Activated naive CD8-positive, alpha-beta T cell treated with anti-CD3 and anti-CD28 coated beads for 36 hours (primary cell): ENCODE results near the gene DBR1. TPM values are rescaled to one million over a fixed set of nuclear protein-coding genes. Genes with fewer than 3 reads are reported as not detected.
"Not testable (repeated sequence)": the region's sequence is repeated elsewhere in the genome, so short reads cannot be mapped to it uniquely, and the experiment has no call there.

Experiments used
- DNase-seq: peaks from one replicate; pipeline ENCODE4 v3.0.0; 2021
- H3K27ac Mint-ChIP-seq: one replicate; pipeline ENCODE4 v1.8.0; 2022; ENCODE audit warnings: mild to moderate bottlenecking, moderate library complexity, mixed read lengths
- H3K27me3 Mint-ChIP-seq: one replicate; pipeline ENCODE4 v1.8.0; 2022; ENCODE audit warnings: mild to moderate bottlenecking, mixed read lengths
- H3K36me3 Mint-ChIP-seq: one replicate; pipeline ENCODE4 v1.8.0; 2021; ENCODE audit warnings: mild to moderate bottlenecking, mixed read lengths
- H3K4me1 Mint-ChIP-seq: one replicate; pipeline ENCODE4 v1.8.0; 2021; ENCODE audit warnings: mixed read lengths
- H3K4me3 Mint-ChIP-seq: one replicate; pipeline ENCODE4 v1.8.0; 2022; ENCODE audit warnings: mild to moderate bottlenecking, moderate library complexity, mixed read lengths
- H3K9me3 Mint-ChIP-seq: one replicate; pipeline ENCODE4 v1.8.0; 2022; ENCODE audit warnings: mixed read lengths
- total RNA-seq, 2 experiments: library from RNA; stranded (reverse); gene quantifications; one replicate each; pipeline ENCODE4 v1.2.3, GENCODE V29; 2021

The DBR1 gene
- total RNA-seq, 2 experiments from 2014 or later = 28.1 to 32.7 TPM

DNA sequence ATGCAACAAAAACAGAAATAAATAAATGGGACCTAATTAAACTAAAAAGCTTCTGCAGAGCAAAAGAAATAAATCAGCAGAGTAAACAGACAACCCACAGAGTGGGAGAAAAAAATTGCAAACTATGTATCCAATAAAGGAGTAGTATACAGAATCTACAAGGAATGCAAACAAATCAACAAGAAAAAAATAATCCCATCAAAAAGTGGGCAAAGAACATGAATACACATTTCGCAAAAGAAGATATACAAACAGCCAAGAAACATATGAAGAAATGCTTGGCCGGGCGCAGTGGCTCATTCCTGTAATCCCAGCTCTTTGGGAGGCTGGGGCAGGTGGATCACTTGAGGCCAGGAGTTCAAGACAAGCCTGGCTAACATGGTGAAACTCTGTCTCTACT, 32.5 kb downstream of the DBR1 start:
- H3K9me3 Mint-ChIP-seq, H3K27ac Mint-ChIP-seq, DNase-seq, H3K27me3 Mint-ChIP-seq, H3K4me1 Mint-ChIP-seq, H3K36me3 Mint-ChIP-seq, H3K4me3 Mint-ChIP-seq: not testable (repeated sequence)

DNA sequence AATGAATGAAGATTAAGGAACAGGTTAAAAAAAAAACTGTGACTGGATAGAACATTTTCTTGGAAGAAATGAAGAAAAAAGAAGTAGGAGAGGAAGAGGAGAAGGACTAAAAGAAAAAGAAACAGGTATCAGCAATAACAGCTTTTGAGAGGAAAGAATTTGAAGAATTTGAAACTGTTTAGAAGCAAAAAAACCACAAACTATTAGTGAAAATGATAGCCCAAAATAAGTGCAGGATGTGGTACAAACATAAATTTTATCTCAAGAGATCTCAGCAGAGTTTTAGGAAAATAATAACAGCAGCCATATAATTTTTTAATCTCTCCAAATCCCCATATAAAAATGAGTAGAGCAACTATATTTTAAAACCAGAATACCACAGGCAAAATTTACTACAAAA, 33.8 kb downstream of the DBR1 start:
- H3K36me3 Mint-ChIP-seq = no peaks in the 10 kb centered on the region
- no peaks in the 10 kb centered on the region for H3K9me3 Mint-ChIP-seq
- no peak overlapping the region for H3K4me3 Mint-ChIP-seq
- no peak for DNase-seq
- H3K4me1 Mint-ChIP-seq = no peaks in the 10 kb centered on the region
- H3K27ac Mint-ChIP-seq = no peak overlapping the region
- H3K27me3 Mint-ChIP-seq = no peaks in the 10 kb centered on the region

DNA sequence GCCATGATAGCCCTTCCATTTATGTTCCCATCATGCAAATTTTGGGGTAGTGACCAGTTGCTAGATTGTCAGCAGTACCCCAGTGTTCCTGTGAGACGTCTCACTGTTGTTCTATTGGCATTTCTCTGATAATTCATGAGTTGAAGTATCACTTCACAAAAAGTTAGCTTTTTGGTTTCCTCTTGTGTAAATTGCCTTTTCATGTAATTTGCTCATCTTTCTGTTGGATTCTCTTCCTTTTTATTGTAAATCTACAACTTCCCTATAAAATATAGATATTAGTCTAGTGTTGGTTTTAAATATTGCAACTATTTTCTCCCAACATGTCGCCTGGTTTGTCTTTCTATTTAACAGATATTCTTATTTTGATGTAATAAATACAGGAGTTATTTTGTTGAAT, 35.0 kb downstream of the DBR1 start:
- Mint-ChIP-seq H3K4me1 (no peaks in the 10 kb centered on the region), H3K27ac (no peak overlapping the region), H3K4me3 (no peak overlapping the region), H3K9me3 (no peaks in the 10 kb centered on the region), H3K36me3 (no peaks in the 10 kb centered on the region), H3K27me3 (no peaks in the 10 kb centered on the region)
- no peak for DNase-seq

DNA sequence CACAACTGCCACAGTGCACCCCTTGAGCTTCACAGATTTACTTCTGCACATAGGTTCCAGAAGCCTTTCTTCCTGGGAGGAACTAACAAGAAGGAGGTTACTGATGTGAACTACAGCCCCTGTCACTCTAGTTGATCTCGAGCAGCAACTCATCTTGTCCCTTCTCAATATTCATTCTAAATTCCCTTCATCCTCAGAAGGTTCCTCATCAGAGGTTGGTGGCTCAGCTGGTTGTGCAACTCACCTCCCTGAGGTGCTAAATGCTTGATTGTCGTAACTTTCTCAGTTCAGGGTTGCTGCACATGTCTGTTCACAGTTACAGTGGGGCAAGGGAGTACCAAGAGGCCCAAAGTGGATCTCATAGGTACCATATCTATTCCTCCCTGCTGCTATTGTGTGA, 36.9 kb downstream of the DBR1 start:
- Mint-ChIP-seq H3K4me1 (no peaks in the 10 kb centered on the region), H3K27ac (no peak overlapping the region), H3K27me3 (no peaks in the 10 kb centered on the region), H3K36me3 (no peaks in the 10 kb centered on the region), H3K9me3 (no peaks in the 10 kb centered on the region), H3K4me3 (no peak overlapping the region)
- no peak for DNase-seq

DNA sequence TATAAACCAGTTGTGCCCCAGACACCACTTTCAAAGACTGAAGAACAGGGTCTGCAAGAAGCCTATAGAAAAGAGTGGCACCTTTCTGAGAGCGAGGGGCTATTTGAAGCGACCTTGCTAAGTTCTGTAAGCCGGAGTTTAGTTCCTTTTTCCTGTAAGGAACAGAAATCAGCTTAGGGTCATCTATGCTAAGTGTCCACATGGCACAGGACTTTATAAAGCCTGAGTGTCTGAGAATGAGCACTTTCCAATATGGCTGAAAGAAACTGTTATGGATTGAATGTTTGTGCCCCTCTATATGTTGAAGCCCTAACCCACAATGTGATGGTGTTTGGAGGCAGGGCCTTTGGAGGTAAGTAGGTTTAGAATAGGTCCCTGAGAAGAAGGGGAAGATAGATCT, 38.5 kb downstream of the DBR1 start:
- Mint-ChIP-seq H3K36me3 (no peaks in the 10 kb centered on the region), H3K27ac (no peak overlapping the region), H3K9me3 (no peaks in the 10 kb centered on the region), H3K4me1 (no peaks in the 10 kb centered on the region), H3K27me3 (no peaks in the 10 kb centered on the region), H3K4me3 (no peak overlapping the region)
- no peak for DNase-seq

DNA sequence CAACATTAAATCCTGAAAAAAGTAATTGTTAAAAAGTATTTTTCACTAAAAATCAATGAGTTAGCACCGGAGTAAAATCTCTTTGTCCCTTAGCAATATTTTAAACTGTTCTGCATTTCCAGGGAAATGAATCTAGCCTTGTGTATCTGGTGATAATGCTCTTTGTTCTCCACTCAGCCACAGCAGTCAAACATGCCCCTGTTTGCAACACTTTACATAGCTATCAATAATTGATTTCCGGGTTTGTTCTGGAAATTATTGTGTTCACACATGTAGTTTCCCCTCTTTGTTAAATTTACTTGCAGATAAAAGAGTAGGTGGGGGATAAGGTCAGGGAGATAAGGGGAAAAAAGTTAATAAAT, 38.9 kb downstream of the DBR1 start:
- Mint-ChIP-seq H3K9me3 (no peaks in the 10 kb centered on the region), H3K4me3 (no peak overlapping the region), H3K36me3 (no peaks in the 10 kb centered on the region), H3K27me3 (peaks cover 3% of the 10 kb centered on the region), H3K27ac (no peak overlapping the region), H3K4me1 (no peaks in the 10 kb centered on the region)
- no peak for DNase-seq

DNA sequence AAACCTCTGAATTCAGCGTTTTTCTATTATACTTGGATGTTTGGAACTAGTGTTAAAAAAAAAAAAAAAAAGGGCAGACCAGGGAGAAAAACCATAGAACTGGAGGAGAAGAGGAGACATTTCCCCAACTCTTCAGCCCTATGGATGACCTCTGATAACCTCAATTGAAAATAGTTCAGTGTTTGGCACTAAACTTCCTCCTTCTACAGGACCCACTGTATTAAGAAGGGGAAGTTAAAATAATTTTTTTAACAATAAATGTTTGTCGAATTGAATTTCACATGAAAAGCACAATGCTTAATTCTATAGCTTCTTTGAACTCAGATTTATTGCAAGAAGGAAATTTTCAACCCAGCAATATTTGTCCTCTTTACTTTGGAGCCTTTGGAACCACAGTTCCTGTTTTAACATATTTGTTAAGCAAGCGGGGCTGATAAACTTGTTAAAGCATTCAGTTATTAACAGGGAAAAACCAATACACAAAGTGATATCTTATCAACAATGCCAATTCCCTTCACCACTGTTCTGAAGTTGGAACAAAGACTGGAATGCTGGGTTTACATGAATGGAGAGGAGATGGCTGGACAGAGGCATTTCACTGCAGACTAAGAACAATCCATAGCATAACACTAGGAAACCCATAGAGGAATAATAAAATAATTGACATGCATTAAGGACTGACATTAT, 39.4 kb downstream of the DBR1 start:
- Mint-ChIP-seq H3K27me3 (peaks cover 7% of the 10 kb centered on the region), H3K36me3 (no peaks in the 10 kb centered on the region), H3K4me1 (no peaks in the 10 kb centered on the region)

DNA sequence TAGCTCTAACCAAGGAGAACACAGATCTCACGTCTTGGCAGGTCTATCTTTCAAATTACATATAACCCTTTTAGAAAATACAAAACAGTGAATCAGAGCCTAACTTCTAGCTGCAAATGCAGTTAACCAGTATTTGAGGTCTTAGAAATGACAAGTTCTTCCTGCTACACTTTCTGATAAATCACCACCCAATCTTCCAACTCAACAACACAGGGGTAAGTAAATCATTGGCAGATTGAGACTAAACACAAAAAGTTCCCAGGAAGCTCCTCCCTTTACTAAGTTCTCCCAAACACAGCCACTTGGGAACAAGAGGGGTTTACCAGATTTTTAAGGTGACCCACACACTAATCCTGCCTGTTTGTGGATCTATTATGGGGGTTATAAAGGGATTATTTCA, 42.5 kb downstream of the DBR1 start, which contains the start of gene A4GNT:
Gene A4GNT, minus strand, starts transcription at position 152 of the 400 bp plus-strand sequence. CDS start 1,134 bp downstream, outside the sequence.
- no peak within 1 kb of the TSS for H3K27ac Mint-ChIP-seq
- no peak within 1 kb of the TSS for H3K4me3 Mint-ChIP-seq
- DNase-seq = no peak
- H3K9me3 Mint-ChIP-seq = no peaks in the 10 kb centered on the region
- H3K4me1 Mint-ChIP-seq = no peaks in the 10 kb centered on the region
- peaks cover 7% of the 10 kb centered on the region for H3K27me3 Mint-ChIP-seq
- no peaks in the 10 kb centered on the region for H3K36me3 Mint-ChIP-seq

More for the DNA sequence above, 39.4 kb downstream of the DBR1 start:
- H3K27ac Mint-ChIP-seq = no peak overlapping the region
- DNase-seq = no peak
- H3K4me3 Mint-ChIP-seq = no peak overlapping the region
- H3K9me3 Mint-ChIP-seq = no peaks in the 10 kb centered on the region

DNA sequence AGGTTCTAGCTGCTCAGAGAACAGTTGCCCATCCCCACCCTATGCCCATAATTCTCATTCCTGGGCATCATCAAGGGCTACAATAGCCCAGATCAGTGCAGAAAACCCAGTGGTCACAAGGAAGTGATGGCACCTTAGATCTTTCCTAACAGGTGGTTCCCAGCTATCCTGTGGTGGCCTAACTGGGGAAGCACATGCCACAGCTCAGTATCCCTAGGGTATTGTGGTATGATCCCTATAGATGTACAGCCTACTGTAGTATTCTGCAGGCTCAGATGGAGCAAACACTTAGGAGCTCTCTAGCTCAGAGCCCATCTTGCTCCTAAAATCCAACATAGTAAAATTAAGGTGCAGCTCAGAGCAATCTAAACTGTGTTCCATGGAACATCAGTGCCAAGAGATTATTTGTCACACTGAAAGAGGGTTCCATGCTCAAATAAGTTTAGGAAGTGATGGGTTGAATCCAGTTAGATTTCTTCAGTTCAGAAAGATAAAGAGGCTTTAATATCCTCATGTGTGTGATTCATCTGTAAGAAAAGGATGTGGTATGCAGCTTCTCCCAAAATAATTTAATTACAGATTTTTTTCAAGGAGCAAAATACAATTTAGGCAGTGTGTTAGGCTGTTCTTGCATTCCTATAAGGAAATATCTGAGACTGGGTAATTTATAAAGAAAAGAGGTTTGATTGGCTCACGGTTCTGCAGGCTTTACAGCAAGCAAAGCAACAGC, 46.9 kb downstream of the DBR1 start:
- Mint-ChIP-seq H3K4me3 (no peak overlapping the region), H3K4me1 (peaks cover 2% of the 10 kb centered on the region), H3K36me3 (no peaks in the 10 kb centered on the region), H3K27me3 (peaks cover 18% of the 10 kb centered on the region), H3K9me3 (peaks cover 2% of the 10 kb centered on the region), H3K27ac (no peak overlapping the region)
- no peak for DNase-seq

DNA sequence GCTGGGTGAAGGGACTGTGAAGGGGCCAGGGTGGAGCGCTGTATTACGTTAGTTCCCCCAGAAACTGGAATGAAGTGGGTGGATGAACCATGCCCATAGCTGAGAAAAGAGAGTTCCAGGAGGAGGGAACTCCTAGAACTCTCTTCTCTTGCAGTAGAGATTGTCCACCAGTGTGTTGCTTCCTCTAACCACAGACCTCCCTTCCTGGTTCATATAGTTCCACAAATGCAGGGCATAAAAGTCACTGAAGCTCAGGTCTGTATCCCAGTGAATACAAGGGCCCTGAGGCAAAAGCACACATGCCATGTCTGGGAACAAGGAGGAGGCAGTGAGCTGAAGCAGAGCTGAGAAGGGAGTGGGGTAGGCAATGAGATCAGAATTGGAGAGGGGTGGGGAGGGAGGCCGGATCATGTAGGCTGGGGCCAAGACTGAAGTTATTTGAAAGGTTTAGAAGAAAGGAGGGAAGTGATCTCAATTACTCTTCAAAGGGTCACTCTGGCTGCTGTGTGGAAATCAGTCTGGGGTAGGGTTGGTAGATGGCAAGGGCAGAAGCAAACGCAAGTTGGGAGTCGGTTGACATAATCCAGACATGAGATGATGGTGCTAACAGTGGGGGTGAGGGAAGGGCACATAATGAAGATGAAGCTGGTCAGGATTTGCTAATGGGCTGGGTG, 49.0 kb downstream of the DBR1 start:
- Mint-ChIP-seq H3K27me3 (peaks cover 19% of the 10 kb centered on the region), H3K9me3 (peaks cover 2% of the 10 kb centered on the region), H3K4me3 (no peak overlapping the region), H3K36me3 (no peaks in the 10 kb centered on the region), H3K27ac (no peak overlapping the region), H3K4me1 (peaks cover 2% of the 10 kb centered on the region)
- no peak for DNase-seq

DNA sequence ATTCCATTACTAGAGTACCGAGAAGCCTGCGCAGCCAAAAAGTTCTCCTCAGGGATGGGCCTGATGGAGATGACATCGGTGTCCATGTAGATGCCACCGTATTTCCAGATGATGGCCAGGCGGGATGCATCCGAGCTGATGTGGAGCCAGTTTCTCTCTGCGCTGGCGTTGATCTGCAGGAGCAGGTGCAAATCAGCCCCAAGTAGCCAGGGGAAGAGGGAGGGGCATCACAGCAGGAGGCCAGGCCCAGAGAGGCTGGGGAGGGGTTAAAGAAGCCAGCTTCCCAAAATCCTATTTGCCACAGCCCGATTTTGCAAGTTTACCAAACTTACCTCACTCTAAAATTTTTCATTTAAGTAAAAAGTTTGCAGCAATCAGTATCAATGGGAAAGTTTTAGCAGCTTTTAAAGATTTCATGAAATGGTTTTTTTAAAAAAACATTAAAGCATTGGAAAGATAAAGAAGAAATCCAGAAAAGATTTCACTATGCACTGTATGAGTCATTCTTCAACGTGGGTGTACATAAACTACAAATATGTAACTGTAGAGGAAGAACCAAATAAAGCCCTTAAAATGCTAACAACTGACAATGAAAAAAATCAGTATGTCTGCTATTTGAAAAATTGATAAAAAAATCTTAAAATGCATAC, 49.9 kb downstream of the DBR1 start:
- H3K36me3 Mint-ChIP-seq = no peaks in the 10 kb centered on the region
- no peak overlapping the region for H3K27ac Mint-ChIP-seq
- no peak for DNase-seq
- peaks cover 20% of the 10 kb centered on the region for H3K27me3 Mint-ChIP-seq
- H3K4me3 Mint-ChIP-seq = no peak overlapping the region
- peaks cover 2% of the 10 kb centered on the region for H3K9me3 Mint-ChIP-seq
- peaks cover 2% of the 10 kb centered on the region for H3K4me1 Mint-ChIP-seq

DNA sequence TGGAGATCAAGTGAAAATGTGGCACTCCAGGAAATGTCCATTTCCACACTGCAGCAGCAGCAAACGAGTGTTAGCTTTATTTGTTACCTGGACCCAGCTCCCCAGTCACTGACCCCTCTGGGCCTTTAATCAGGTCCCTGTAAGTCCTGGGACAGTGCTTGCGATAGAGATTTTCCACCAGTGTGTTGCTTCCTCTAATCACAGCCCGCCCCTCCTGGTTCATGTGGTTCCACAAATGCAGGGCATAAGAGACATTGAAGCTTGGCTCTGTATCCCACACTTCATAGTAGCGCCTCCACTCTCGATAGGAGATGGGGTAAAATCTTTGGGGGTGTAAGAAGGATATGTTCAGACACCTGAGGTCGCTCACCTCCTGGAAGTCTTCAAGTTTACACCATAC, 50.5 kb downstream of the DBR1 start:
- Mint-ChIP-seq H3K4me3 (no peak overlapping the region), H3K27ac (no peak overlapping the region), H3K9me3 (peaks cover 2% of the 10 kb centered on the region), H3K36me3 (no peaks in the 10 kb centered on the region), H3K27me3 (peaks cover 20% of the 10 kb centered on the region), H3K4me1 (peaks cover 2% of the 10 kb centered on the region)
- no peak for DNase-seq

DNA sequence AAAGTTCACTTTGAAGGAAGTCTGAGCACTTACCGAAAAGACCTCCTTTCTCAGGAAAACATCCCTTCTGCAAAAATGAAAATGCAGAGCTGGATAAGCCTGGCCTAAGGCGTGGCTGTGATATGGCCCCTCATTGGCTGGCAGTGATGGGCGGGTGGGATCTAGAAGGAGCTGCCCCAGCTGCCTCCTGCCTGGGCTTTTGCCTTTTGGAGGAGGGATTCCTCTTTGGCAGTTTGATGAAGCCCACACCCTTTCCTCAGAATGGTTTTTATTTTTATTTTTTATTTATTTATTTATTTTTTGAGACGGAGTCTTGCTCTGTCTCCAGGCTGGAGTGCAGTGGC, 55.3 kb downstream of the DBR1 start:
- no peak overlapping the region for H3K27ac Mint-ChIP-seq
- H3K36me3 Mint-ChIP-seq = no peaks in the 10 kb centered on the region
- DNase-seq = no peak
- peaks cover 2% of the 10 kb centered on the region for H3K9me3 Mint-ChIP-seq
- H3K4me1 Mint-ChIP-seq = peaks cover 3% of the 10 kb centered on the region
- H3K27me3 Mint-ChIP-seq = peaks cover 51% of the 10 kb centered on the region
- no peak overlapping the region for H3K4me3 Mint-ChIP-seq

DNA sequence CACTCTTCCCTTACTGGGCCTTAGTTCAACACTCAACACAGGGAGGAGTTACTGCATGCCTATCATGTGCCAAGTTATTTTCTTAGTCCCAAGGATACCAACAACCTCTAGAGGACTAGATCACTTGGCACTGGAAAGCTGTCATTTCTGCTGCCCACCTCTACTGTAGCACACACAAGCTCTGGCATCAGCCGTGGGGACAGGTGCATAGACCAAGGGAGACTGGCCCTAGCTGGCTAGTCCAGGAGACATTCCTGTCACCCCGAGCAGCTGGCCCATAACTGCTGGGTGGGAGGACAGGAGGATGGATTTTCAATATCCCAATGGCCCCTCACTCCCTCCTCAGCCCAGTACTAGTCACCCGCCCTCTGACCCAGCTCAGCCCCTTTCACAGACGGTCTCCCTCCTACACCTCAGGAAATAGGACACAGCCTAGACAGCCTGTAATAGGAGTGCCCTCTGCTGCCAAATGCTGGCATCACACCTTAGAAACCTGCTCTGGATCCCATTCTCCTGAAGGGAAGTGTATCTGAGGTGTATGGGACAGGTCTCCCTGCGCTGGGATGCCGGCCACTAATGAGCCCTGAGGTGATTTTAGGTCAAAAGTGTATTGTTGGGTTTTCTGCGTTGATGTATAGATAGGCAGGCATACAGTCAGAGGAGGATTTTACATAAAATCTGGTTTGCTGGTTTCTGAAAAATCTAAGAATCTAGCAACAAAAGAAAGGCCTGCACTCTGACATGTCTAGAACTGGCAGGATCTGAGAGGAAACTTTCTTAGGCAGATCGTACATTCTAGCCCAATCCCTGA, 55.9 kb downstream of the DBR1 start:
- DNase-seq = peak; percentile 56
- Mint-ChIP-seq H3K4me1 (peaks cover 3% of the 10 kb centered on the region), H3K27ac (no peak overlapping the region), H3K4me3 (no peak overlapping the region), H3K27me3 (peaks cover 50% of the 10 kb centered on the region), H3K9me3 (peaks cover 2% of the 10 kb centered on the region), H3K36me3 (no peaks in the 10 kb centered on the region)
